Erythroblast (primary cell): ENCODE results near the gene ICOSLG.
"Not testable (repeated sequence)": the region's sequence is repeated elsewhere in the genome, so short reads cannot be mapped to it uniquely, and the experiment has no call there.

ENCODE experiments used
- GATA1 ChIP-seq: IDR thresholded peaks from 2 replicates; pipeline ENCODE4 v1.6.1; 2011; ENCODE audit warnings: low read depth, mild to moderate bottlenecking, control low read depth, low read length, moderate library complexity
- POLR2A ChIP-seq: IDR thresholded peaks from 2 replicates; pipeline ENCODE4 v1.6.1; 2011; ENCODE audit warnings: mild to moderate bottlenecking, low read length

DNA sequence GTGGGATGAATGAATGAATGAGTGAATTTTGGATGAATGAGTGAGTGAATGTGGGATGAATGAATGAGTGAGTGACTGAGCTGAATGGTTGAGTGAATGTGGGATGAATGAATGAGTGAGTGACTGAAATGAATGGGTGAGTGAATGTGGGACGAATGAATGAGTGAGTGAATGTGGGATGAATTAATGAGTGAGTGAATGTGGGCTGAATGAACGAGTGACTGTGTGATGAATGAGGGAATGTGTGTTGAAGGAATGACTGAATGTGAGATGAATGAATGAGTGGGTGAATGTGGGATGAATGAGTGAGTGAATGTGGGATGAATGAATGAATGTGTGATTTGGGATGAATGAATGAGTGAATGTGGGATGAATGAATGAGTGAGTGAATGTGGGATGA, 28.8 kb downstream of the ICOSLG start:
- TF ChIP-seq POLR2A, GATA1: not testable (repeated sequence)
